ENCODE measurements around the gene LMNB1.
"Not testable (repeated sequence)": the region's sequence is repeated elsewhere in the genome, so short reads cannot be mapped to it uniquely, and the experiment has no call there.

DNA sequence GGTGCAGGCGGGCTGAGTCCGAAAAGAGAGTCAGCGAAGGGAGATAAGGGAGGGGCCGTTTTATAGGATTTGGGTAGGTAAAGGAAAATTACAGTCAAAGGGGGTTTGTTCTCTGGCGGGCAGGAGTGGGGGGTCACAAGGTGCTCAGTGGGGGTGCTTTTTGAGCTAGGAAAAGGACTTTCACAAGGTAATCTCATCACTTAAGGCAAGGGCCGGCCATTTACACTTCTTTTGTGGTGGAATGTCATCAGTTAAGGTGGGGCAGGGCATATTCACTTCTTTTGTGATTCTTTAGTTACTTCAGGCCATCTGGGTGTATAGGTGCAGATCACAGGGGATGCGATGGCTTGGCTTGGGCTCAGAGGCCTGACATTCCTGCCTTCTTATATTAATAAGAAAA, 62.5 kb downstream of the LMNB1 start:
- not testable (repeated sequence) for TF ChIP-seq POLR2AphosphoS5 (IDR thresholded peaks at IDR 0.05; ENCODE audit: borderline replicate concordance, low read depth, low read length); EZH2 (IDR thresholded peaks at IDR 0.05)
